Amniotic epithelial cell (primary cell): ENCODE data around the gene BIK.

Experiments used
- DNase-seq: peaks from one replicate; pipeline ENCODE4 v3.0.0-alpha.2; 2010; ENCODE audit warnings: low read depth

BIK gene, protein sequence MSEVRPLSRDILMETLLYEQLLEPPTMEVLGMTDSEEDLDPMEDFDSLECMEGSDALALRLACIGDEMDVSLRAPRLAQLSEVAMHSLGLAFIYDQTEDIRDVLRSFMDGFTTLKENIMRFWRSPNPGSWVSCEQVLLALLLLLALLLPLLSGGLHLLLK

DNA sequence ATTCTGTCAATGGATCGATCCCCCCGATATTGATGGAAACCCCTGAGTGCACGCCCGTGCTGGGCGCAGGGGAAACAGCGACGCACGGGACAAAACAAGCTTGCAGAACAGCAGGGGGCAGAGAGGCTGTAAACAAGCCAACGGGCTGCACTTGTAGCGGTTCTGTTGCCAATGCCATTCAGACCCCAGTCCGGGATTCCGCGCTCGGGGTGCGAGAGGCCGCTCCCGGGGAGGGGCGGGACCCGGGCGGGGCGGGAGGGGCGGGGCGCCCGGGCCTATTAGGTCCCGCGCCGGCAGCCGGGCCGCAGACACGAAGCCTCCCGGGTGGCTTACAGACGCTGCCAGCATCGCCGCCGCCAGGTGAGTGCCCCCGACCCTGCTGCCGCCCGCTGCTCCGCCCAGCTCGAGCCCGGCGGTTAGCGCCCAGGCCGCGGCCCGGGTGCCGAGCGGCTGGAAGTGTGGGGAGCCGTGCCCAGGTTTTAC lies at the start of gene BIK:
Gene BIK (plus strand): TSS at position 307 of the 483 bp plus-strand sequence. CDS start 13,273 bp downstream, outside the sequence.
- peak; percentile 40 for DNase-seq

DNA sequence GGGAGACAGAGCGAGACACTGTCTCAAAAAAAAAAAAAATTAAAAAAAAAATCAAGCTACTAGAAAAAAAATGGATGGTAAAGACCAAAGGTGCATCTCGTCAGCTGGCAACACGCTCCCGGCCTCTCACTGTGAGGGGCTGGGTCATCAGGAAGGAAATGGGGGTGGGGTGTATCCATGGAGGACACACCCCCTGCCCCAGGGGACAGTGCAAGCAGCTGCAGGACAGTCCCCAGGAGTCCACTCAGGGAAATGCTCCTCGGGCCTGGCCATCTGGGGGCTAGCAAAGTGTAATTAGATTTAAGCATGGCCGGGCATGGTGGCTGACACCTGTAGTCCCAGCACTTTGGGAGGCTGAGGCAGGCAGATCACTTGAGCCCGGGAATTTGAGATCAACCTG lies 44.4 kb upstream of the BIK start:
- no peak for DNase-seq

DNA sequence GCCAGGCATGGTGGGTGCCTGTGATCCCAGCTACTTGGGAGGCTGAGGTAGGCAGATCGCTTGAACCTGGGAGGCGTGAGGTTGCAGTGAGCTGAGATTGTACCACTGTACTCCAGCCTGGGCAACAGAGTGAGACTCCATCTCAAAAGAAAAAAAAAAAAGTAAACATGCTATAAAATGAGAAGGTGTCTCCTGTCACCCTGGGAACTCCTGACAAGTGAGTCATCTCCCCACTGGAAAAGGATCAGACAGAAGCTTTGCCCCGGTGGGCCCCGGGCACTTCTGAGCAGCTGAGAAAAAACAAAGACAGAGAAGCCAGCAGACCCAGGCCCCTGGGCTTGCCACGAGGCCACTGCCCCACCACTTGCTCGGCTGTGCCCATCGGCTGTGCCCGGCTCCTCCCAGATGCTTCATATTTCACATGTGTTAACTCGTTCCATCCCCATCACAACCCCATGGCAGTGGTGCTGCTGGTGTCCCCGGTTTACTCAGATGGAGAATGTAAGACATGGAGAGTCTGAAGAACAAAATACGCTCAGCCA lies 43.6 kb upstream of the BIK start:
- DNase-seq, result peak; percentile 72

DNA sequence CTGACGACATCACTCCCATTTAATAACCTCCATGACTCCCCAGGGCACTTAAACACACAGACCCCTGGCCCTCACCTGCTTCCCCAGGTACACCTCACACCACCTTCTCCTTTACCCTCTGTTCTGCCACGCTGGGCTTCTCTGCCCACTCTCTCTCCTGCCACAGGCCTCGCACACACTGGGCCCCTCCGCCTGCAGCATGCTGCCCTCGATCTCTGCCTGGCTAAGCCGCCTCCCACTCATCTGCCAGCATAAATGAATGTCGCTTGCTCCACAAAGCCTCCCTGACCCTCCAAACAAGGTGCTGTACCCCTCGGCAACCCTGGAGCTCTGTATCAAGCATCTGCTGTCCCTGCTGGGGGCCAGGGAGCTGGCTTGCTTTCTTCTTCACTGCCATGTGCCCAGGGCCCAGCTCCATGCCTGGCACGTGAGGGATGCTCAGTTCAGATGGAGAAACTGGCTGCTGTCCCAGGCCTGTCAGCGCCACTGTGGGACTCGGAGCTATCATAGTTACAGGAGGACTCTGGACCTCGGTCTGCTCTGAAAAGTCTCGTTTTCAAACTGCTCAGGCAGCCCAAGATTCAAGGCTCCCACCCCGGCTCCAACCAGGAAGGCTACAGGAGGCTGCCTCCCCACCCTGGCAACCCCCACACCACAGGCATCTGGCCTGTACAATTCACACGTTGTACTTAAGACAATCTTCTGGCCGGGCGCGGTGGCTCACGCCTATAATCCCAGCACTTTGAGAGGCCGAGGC lies 33.3 kb upstream of the BIK start:
- no peak for DNase-seq

DNA sequence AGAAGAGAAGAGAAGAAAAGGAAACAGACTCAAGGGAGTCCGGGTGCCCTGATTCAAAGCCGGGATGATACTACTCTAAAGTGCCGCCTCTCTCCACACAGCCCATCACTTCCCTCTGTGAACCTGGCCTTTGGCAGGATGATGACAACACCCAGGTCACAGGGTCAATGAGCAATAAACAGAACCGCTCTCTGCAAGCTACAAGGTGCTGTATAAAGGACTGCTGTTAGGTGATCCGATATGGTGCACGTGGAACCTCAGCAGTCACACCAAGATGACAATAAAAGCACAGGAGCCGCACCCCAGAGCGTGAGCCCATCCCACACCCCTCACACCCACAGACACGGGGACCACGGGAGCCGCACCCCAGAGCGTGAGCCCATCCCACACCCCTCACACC lies 32.0 kb upstream of the BIK start:
- DNase-seq, result no peak

DNA sequence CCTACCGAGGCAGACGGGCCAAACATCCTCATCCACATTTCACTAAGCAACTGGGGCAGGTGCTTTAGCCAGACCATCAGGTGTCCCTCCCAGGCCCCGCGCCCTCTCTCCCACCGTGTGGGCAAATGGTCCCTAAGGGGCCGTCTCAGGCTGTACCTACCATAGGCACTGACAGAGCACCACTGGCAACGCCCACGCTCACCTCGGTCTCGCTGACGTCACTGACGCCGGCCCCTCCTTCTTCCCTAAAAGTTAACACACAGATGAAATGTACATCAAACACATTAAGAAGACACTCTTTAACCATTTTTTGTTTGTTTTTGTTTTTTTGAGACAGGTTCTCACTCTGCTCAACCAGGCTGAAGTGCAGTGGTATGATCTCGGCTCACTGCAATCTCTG lies 30.8 kb upstream of the BIK start:
- no peak for DNase-seq

DNA sequence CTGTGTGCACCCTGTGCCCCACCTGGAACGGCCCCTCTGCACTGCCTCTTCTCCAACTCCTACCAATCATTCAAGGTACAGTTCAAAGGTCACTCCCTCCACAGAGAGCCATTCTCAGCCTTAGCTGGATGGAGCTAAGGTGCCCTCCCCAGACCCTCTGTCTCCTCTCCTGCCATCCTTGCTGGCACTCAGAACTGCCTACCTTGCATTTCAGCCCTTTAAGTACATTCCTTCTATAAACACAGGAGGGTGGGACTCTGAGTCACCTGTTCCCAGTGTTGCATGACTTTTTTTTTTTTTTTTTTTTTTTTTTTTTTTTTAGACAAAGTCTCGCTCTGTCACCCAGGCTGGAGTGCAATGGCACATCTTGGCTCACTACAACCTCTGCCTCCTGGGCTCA lies 29.9 kb upstream of the BIK start:
- DNase-seq, result peak; percentile 32

DNA sequence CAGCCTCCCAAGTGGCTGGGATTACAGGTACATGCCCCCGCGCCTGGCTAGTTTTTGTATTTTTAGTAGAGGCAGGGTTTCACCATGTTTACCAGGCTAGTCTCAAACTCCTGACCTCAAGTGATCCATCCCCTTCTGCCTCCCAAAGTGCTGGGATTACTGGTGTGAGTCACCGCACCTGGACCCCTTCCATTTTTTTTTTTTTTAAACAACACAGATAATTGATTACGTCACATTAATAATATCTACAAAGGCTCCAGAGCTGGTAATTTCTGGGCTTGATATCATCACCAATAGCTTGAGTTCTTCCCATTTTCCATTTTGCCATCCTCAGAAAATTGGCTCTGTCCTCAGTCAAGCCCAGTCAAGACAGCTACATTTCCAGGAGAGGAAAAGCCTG lies 28.6 kb upstream of the BIK start:
- peak; percentile 62 for DNase-seq

DNA sequence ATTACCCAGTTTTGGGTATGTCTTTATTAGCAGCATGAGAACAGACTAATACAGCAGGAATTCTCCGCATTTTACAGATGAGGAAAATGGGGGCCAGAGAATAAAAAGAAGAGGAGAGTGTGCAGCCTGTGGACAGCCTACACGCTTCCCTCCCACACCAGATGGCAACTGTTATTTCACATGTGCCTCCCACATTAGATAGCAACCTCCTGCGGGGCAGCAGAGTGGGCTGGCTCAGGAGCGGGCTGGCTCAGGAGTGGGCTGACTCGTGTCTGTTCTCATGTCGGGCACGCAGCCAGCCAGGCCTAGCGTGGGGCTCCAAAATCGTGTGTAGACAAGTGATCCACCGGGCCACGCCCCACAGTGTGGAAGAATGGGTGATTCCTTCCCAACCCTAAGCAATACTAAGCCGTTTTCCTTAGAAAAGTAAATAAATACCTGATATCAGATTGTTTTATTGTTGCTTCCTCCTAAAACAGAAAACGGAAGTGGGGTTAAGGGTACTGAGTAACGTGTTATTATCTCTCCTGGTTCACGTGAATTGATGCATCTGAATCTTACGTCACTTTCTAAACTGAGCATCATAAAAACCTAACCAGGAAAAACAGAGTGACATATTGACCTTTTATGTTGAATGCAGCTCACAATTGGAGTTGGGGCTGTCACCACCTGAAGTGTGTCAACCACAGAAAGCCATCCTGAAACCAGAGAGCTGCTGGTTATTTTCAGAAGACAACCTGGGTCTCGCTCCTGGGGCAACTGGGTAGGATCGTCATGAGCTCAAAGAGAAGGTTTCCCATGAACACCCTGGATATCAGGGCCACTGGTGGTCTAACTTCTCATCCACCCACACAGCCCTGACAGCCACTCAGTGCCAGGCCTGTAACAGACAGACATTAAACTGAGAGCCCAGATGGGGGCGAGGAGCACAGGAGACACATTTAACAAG lies 24.6 kb upstream of the BIK start:
- DNase-seq, result no peak

DNA sequence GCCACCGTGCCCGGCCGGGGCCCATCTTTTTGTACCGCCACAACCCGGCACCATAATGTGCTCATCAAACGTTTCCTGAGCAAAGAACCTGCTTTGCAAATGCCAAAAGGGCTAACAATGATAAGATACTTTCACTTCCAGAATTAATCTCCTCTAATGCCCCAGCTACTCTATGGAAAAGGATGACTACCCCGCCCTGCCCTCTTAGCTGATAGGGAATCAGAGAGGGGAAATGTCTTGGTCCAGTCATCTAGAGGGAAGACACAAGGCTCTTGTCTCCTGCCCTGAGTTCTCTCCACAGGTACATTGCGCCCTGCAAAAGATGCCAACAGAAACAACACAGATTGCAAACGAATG lies 21.9 kb upstream of the BIK start:
- DNase-seq, result no peak

DNA sequence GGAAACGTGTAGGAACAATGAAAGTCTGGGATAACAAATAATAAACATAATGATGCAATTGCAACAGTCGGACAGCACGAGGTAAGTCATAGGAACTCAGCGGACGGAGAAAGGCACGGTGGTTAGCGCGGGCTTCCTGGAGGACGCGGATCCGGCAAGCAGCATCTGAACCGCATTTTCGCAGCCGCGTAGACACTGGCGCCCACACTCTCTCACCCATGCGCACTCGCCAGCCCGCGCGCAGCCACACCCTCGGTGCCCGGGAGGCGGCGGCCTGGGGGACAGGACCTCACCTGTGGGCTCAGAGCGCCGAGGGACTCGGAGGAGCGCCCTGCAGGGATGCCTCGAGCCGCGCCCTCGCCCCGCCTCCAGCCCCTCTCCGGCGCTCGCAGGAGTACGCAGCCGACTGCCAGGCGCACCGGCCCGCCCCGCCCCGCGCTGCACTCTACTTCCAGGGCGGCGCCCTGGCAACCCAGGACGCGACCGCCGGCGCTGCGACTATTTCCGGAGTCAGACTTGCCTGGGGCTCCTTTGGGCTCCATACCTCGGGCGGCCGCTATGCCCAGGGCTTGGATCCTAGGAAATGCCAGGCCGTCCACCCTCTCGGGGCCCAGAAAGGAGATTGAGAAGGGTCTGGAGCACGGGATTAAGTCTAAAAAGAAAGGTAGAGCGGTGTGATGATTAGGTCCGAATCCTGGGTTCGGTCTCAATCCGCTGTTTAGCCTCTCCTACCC lies 21.4 kb upstream of the BIK start, which contains the start of gene TTLL1:
Gene TTLL1 (minus strand): TSS at position 408 of the 734 bp plus-strand sequence. CDS start 13,805 bp downstream, outside the sequence.
- peak; percentile 77 for DNase-seq

DNA sequence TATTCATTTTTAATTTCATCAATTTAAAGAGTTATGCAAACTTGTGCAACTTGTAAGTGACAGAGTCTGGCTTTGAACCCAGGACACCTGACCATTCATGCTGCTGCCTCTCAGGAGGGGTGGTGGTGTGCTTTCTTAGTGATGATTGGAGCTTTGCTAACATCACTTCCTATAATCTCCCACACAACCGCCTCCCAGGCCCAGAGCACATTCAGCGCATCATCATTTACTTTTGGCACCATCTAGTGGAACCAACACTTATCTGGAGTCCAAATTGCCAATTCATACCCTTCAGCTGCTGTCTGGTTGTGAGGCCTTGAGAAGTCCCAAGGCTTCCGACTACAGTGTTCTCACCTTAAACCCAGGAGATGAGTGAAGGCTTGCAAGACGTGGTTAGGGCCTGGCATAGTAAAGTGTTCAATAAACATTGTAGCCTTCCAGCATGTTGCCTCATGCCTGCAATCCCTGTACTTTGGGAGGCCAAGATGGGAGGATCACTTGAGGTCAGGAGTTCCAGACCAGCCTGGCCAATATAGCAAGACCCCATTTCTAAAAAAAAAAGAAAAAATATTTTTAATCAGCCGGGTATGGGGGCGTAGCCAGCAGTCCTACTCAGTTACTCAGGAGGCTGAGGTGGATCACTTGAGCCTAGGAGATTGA lies 20.3 kb upstream of the BIK start:
- peak; percentile 93 for DNase-seq

DNA sequence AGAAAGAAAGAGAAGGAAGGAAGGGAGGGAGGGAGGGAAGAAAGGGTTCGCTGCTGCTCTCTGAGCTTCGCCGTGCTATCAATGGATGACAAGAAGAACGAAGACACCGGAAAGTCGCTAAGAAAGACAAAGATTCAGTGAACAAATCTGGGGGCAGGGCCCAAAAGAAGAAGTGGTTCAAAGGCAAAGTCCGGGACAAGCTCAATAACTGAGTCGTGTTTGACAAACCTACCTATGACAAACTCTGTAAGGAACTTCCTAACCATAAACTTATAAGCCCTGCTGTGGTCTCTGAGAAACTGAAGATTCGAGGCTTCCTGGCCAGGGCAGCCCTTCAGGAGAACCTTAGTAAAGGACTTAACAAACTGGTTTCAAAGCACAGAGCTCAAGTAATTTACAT lies 18.5 kb upstream of the BIK start:
- no peak for DNase-seq

DNA sequence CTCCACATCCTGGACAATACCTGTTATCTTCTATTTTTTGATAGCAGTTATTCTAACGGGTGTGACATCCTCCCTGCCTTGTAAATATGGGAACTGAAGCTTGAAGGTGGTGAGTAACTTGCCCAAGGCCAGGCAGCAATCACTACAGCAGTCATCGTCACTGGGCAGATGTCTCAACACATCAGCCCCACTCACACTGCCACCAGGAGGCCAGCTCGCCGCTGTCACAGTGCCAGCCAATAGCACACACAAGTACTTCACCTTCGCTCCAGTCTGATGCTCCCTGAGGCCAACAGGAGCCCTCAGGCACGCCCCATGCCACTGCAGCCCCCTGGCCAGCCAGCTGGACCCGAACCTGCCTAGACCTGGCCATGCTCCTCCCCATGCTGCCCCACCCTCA lies 16.5 kb upstream of the BIK start:
- DNase-seq, result no peak

DNA sequence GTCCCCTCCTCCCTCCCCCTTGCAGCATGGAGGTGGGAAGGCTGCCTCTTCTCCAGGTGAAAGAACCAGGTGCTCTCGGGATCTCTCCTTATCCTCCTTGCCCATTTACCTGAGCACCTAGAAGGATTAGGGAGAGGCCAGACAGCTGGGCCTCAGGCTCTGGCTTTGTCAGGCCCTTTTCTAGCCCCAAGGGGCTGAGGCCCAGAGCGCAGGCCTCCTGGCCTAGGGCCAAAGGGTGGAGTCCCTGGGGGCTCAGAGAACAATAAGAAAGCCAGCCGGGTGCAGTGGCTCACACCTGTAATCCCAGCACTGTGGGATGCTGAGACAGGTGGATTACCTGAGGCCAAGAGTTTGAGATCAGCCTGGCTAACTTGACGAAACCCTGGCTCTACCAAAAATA lies 16.0 kb upstream of the BIK start:
- DNase-seq, result no peak

DNA sequence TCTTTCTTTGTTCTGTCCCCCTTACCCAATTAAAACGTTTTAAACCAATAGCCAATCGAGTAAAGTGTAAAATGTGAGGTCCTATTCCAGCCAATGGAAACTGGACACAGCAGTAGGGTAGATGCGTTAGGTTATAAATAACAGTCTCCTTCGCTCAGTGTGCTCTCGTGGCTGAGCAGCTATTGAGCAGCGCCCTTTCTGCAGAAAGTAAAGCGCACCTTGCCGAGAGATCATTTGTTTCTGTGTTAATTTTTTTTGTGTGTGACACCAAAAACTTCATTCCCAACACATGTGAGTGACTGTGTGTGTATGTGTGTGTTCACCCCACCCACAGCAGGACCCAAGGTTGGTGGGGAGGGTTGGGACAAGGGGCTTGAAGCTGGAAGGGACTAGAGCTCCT lies 14.1 kb upstream of the BIK start:
- no peak for DNase-seq

DNA sequence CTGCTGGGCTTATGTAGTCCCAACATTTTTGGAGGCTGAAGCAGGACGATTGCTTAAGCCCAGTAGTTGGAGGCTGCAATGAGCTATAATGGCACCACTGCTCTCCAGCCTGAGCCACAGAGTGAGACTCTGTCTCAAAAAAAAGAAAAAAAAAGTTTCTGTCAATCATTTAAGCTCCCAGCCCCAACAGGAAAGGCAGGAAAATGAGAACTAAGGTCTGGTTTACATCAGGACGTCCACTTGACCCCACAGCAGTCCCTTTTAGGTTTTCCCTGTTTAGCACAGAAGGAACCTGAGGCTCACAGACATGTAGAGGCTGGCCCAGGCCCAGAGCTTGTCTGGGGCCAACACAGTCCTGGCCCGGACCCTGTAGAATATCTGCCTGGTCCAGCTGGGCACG lies 12.2 kb upstream of the BIK start:
- peak; percentile 19 for DNase-seq

DNA sequence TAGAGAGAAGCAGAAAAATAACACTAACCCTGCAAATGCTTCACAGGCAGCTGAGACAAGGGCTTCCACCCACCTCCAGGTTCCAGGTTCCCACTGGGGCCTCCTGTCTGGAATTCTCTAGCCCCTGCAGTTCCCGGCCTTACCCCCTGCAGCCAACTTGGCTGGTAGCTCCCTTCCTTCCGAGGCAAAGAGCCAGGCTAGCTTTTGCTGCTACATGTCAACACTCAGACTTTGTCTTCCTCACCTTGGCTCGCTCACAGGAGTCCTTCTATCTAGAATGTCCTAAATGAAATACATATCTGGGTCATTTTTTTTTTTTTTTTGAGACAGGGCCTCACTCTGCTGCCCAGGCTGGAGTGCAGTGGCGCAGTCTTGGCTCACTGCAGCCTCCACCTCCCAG lies 11.5 kb upstream of the BIK start:
- DNase-seq, result no peak

DNA sequence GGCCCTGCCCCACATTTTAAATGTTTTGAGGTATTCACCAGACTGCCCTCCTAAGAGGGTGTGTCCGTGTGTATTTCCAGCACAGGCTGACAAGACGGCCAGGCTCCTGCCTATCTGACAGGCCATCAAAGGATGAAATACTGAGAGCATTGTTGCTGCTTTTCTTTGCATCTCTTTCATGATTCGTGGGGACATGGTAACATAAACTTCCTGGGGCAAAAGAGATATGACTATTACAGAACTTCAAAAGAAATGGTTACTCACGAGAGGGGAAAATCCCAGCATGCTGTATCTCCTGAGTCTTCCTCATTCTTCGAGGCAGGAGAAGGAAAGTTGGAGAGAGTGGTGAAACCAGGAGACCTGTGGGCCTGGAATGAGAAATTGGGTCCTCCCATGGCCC lies 10.3 kb upstream of the BIK start:
- DNase-seq, result peak; percentile 64

DNA sequence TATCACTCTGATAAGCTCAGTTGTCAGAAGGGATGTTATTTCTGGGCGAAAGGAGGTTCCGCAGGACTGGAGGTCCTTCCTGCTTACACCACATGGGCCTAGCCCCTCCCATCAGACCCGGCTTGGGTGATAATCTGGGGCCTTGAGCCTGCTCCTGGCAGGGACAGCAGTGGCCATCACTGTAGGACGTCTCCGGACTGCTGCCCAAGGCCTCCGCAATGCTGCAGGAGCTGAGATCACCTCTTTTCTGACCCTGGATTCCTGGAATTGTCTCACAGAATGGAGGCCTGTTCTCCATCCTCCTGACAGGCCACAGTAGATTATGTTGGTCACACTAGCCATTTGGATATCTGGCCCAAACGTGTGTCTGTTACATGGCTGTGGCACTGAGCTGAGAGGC lies 9.2 kb upstream of the BIK start:
- peak; percentile 47 for DNase-seq

DNA sequence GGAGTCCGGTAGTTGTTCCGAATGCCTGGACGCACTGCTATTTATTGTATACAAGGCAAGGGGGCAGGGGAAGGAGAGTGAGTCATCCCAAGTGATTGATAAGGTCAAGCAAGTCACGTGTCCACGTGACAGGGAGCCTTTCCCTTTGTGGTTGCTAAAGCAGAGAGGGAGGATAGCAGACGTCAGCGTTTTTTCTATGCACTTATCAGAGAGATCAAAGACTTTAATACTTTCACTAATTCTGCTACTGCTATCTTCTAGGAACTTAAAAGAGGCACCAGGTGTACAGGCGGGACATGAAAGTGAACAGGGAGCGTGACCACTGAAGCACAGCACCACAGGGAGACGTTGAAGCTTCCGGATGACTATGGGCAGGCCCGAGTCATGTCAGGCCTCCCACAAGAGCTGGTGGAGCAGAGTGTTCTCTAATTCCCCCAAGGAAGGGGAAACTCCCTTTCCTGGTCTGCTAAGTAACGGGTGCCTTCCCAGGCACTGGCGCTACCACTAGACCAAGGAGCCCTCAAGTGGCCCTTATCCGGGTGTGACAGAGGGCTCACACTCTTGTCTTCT lies 6.4 kb upstream of the BIK start:
- DNase-seq, result peak; percentile 67
